ENCODE measurements around the gene PPAT. TPM values are rescaled to one million over a fixed set of nuclear protein-coding genes. Genes with fewer than 3 reads are reported as not detected.

Gene PPAT
- polyA plus RNA-seq, 3 donors = 24.8 to 31.3 (median 25.9) TPM

GRCh38 chr4:56445699-56446098 lies 10.3 kb upstream of the PPAT start:
- DNase-seq = no peak

- DNase-seq = no peak
These were observed 9.3 kb upstream of the PPAT start for GRCh38 chr4:56444719-56445118.

GRCh38 chr4:56440983-56441382 lies 5.6 kb upstream of the PPAT start:
- no peak for DNase-seq

- no peak for DNase-seq
These were observed 3.4 kb upstream of the PPAT start for GRCh38 chr4:56438766-56439165.

- DNase-seq = peak; percentile 52
These were observed 746 bp downstream of the PPAT start for GRCh38 chr4:56434599-56435139.

- no peak for DNase-seq
These were observed 2.1 kb downstream of the PPAT start for GRCh38 chr4:56433280-56433679.

- no peak for DNase-seq
These were observed 5.2 kb downstream of the PPAT start for GRCh38 chr4:56430203-56430602.

GRCh38 chr4:56427179-56427578 lies 8.2 kb downstream of the PPAT start:
- no peak for DNase-seq

GRCh38 chr4:56426273-56426672 lies 9.1 kb downstream of the PPAT start:
- DNase-seq = no peak

GRCh38 chr4:56425518-56425917 lies 9.9 kb downstream of the PPAT start:
- no peak for DNase-seq

GRCh38 chr4:56424697-56425514 lies 10.5 kb downstream of the PPAT start:
- DNase-seq = no peak

GRCh38 chr4:56424176-56424575 lies 11.2 kb downstream of the PPAT start:
- DNase-seq = no peak

- DNase-seq = no peak
These were observed 18.0 kb downstream of the PPAT start for GRCh38 chr4:56417396-56417795.

- no peak for DNase-seq
These were observed 19.1 kb downstream of the PPAT start for GRCh38 chr4:56416349-56416748.

- no peak for DNase-seq
These were observed 21.2 kb downstream of the PPAT start for GRCh38 chr4:56414135-56414670.

- peak; percentile 94 for DNase-seq
These were observed 25.0 kb downstream of the PPAT start for GRCh38 chr4:56410247-56411062.

- DNase-seq = no peak
These were observed 25.8 kb downstream of the PPAT start for GRCh38 chr4:56409511-56410090.

GRCh38 chr4:56408978-56409377 lies 26.4 kb downstream of the PPAT start:
- no peak for DNase-seq

GRCh38 chr4:56406151-56406550 lies 29.3 kb downstream of the PPAT start:
- DNase-seq = no peak

GRCh38 chr4:56405016-56405415 lies 30.4 kb downstream of the PPAT start:
- DNase-seq = no peak

- DNase-seq = no peak
These were observed 34.9 kb downstream of the PPAT start for GRCh38 chr4:56400560-56400959.

GRCh38 chr4:56391270-56391669 lies 44.1 kb downstream of the PPAT start:
- DNase-seq = no peak
